ENCODE data around the gene CHST9. TPM values are rescaled to one million over a fixed set of nuclear protein-coding genes. Genes with fewer than 3 reads are reported as not detected.

The CHST9 gene
- total and polyA plus RNA-seq, 2 donors (not counting 3 experiments of a cell fraction or from before 2014, with no cell fraction given), result not detected

DNA sequence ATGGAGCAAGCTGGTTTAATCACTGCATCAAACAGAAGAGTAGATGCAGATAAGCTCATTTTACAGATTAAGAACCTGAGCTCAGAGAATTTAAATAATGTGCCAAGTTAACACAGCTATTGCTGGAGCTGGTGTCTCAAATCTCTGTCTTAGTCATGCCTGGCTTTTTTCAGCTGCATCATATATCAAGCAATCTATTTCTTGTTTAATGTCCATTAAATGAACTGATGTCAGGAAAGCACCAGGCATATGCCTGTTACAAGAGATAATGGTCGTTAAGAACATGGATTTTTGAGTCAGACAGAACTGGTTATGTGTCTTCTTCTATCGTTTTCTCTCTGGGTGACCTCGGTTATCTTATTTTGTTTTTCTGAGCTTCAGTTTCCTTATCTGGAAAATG is 259.8 kb downstream of the CHST9 start:
- dilution Hi-C loops (cut with MboI; ENCODE audit: extremely low pct_ligation_motif_present, low sequenced_read_pairs), result no loop called here
- H3K36me3 ChIP-seq (ENCODE audit: control insufficient read depth in 2 of 2, extremely low read depth in 1 of 2, insufficient read depth in 2 of 2, low read length in 2 of 2), result no peaks in the 10 kb centered on the region
- ChIA-PET CTCF (no interaction called here), POLR2A (no interaction called here)
- FAIRE-seq (no peak), DNase-seq (ENCODE audit: low read depth, low spot score) (no peak)
- no peak overlapping the region for H2AFZ ChIP-seq (ENCODE audit: low read depth, low read length)
- BruUV-seq (replicated peaks), result no TSS peak
- no peaks in the 10 kb centered on the region for H3K79me2 ChIP-seq (ENCODE audit: control insufficient read depth, insufficient read depth, low read length)
- no peaks in the 10 kb centered on the region for H3K9me1 ChIP-seq (replicated peaks; ENCODE audit: control insufficient read depth, extremely low read depth, insufficient read depth, low read length)
- no peaks in the 10 kb centered on the region for H3K27me3 ChIP-seq (ENCODE audit: control insufficient read depth in 2 of 2, insufficient read depth in 2 of 2, low read length in 2 of 2)
- no peak overlapping the region for H3K4me3 ChIP-seq (replicated peaks in 1 of 3; ENCODE audit: insufficient read depth in 1 of 3, low read depth in 1 of 3, low read length in 3 of 3)
- H3K9ac ChIP-seq (replicated peaks; ENCODE audit: extremely low read depth, insufficient read depth, low read length), result no peak overlapping the region
- intact Hi-C loops (cut with micrococcal nuclease), result no loop called here
- H4K20me1 ChIP-seq (replicated peaks; ENCODE audit: control insufficient read depth, extremely low read depth, insufficient read depth, low read length), result no peaks in the 10 kb centered on the region
- H3K4me2 ChIP-seq (ENCODE audit: insufficient read depth, low read length), result no peak overlapping the region
- no peaks in the 10 kb centered on the region for H3K4me1 ChIP-seq (ENCODE audit: control insufficient read depth, extremely low read depth, insufficient read depth, low read length)
- no peak overlapping the region for H3K27ac ChIP-seq (ENCODE audit: insufficient read depth, low read depth, low read length)
- TF ChIP-seq POLR2A (IDR thresholded peaks at IDR 0.05; ENCODE audit: low read depth, low read length), result no peak
- TF ChIP-seq, protein P1, sequence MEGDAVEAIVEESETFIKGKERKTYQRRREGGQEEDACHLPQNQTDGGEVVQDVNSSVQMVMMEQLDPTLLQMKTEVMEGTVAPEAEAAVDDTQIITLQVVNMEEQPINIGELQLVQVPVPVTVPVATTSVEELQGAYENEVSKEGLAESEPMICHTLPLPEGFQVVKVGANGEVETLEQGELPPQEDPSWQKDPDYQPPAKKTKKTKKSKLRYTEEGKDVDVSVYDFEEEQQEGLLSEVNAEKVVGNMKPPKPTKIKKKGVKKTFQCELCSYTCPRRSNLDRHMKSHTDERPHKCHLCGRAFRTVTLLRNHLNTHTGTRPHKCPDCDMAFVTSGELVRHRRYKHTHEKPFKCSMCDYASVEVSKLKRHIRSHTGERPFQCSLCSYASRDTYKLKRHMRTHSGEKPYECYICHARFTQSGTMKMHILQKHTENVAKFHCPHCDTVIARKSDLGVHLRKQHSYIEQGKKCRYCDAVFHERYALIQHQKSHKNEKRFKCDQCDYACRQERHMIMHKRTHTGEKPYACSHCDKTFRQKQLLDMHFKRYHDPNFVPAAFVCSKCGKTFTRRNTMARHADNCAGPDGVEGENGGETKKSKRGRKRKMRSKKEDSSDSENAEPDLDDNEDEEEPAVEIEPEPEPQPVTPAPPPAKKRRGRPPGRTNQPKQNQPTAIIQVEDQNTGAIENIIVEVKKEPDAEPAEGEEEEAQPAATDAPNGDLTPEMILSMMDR (IDR thresholded peaks at IDR 0.05; ENCODE audit: extremely low read depth in 1 of 2, insufficient read depth in 1 of 2, low read depth in 1 of 2, low read length in 2 of 2), result no peak
- no peak for TF ChIP-seq JUN (IDR thresholded peaks at IDR 0.05; ENCODE audit: borderline replicate concordance, insufficient read depth, insufficient read length, low read depth)
- no peak for TF ChIP-seq POLR2AphosphoS5 (IDR thresholded peaks at IDR 0.05; ENCODE audit: insufficient read depth, low read depth, low read length)
- no peak for TF ChIP-seq MYC (IDR thresholded peaks at IDR 0.05; ENCODE audit: low read depth, low read length)
- TF ChIP-seq FOS (IDR thresholded peaks at IDR 0.05; ENCODE audit: borderline replicate concordance, insufficient read depth, low read length), result no peak
- TF ChIP-seq, protein P2, sequence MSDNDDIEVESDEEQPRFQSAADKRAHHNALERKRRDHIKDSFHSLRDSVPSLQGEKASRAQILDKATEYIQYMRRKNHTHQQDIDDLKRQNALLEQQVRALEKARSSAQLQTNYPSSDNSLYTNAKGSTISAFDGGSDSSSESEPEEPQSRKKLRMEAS (IDR thresholded peaks at IDR 0.05; ENCODE audit: insufficient read depth, insufficient read length), result no peak
- TF ChIP-seq EZH2 (IDR thresholded peaks at IDR 0.05; ENCODE audit: borderline replicate concordance, low read depth, low read length, severe bottlenecking), result no peak
- no peak for TF ChIP-seq GATA2 (IDR thresholded peaks at IDR 0.05; ENCODE audit: insufficient read depth, insufficient read length, low read depth, low read length)
- no peaks in the 10 kb centered on the region for H3K9me3 ChIP-seq (replicated peaks; ENCODE audit: control insufficient read depth, insufficient read depth, low read length)

Data from endothelial cell of umbilical vein (primary cell).